Right lobe of liver (tissue), 4 donors: Measurements from ENCODE around the gene LHPP.

Experiments used
- POLR2A ChIP-seq: fragments of 450-650 bp; IDR thresholded peaks from one replicate; pipeline ENCODE4 v1.6.1; 2017; ENCODE audit warnings: antibody characterized with exemption, mild to moderate bottlenecking
- TF ChIP-seq, protein P1 (sequence below), 4 donors: fragments of 200-600 bp in 3 of 4; fragments of 450-650 bp in 1 of 4; IDR thresholded peaks; one replicate each; pipeline versions ENCODE4 v1.5.1 to v1.8.0; 2016 to 2022; ENCODE audit warnings: antibody characterized with exemption in 4 of 4, mild to moderate bottlenecking in 2 of 4
- donor health status: DM: no; HTN: no; CAD: no.
- donor health status: DM: no; HTN: no; CAD: no.
- donor health status: DM: no; HTN: yes; CAD: no.

DNA sequence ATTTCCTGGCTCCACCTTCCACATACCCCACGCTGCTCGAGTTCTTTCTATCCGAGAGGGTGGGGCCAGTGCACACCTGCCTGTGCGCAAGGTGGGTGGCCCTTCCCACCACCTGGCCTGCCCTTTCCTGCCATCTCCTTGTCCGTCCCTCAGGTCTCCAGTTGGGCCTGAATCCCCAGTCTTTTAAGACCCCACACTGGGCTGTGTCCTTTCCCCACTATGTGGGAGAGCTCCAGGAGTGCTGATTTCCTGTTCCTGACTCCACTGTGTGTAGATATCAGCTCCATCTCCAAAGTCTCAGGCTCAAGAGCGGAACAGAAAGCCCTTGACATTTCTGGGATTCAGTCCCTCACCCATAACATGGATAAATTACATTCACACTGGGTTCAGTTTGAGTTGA is 20.1 kb downstream of the LHPP start:
- TF ChIP-seq, protein P1, sequence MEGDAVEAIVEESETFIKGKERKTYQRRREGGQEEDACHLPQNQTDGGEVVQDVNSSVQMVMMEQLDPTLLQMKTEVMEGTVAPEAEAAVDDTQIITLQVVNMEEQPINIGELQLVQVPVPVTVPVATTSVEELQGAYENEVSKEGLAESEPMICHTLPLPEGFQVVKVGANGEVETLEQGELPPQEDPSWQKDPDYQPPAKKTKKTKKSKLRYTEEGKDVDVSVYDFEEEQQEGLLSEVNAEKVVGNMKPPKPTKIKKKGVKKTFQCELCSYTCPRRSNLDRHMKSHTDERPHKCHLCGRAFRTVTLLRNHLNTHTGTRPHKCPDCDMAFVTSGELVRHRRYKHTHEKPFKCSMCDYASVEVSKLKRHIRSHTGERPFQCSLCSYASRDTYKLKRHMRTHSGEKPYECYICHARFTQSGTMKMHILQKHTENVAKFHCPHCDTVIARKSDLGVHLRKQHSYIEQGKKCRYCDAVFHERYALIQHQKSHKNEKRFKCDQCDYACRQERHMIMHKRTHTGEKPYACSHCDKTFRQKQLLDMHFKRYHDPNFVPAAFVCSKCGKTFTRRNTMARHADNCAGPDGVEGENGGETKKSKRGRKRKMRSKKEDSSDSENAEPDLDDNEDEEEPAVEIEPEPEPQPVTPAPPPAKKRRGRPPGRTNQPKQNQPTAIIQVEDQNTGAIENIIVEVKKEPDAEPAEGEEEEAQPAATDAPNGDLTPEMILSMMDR (IDR thresholded peaks at IDR 0.05) = no peak
- no peak for TF ChIP-seq POLR2A
